ENCODE data around the gene NRXN3.

DNA sequence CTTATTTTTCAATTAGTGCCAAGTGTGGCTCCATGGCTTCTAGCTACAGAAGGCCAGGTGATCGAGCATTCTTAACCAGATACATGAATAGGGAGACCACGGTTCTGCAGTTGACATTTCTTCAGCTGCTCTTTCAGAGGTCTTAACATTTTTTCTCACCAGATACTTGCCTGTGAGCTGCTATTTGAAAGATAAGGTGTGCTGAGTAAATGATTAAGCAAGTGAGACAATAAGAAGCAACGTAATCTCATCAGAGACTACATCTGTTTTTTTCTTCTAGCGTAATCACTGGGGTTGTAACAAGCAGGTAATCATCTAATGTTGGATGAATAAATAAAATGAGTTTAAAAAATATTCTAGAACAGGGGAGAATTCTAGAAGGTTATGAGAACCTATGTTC, 1128.2 kb downstream of the NRXN3 start:
- no peak for TF ChIP-seq YY1 (tag by site-specific recombination; IDR thresholded peaks at IDR 0.05)
- TF ChIP-seq, protein P1, sequence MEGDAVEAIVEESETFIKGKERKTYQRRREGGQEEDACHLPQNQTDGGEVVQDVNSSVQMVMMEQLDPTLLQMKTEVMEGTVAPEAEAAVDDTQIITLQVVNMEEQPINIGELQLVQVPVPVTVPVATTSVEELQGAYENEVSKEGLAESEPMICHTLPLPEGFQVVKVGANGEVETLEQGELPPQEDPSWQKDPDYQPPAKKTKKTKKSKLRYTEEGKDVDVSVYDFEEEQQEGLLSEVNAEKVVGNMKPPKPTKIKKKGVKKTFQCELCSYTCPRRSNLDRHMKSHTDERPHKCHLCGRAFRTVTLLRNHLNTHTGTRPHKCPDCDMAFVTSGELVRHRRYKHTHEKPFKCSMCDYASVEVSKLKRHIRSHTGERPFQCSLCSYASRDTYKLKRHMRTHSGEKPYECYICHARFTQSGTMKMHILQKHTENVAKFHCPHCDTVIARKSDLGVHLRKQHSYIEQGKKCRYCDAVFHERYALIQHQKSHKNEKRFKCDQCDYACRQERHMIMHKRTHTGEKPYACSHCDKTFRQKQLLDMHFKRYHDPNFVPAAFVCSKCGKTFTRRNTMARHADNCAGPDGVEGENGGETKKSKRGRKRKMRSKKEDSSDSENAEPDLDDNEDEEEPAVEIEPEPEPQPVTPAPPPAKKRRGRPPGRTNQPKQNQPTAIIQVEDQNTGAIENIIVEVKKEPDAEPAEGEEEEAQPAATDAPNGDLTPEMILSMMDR (tag by site-specific recombination; IDR thresholded peaks at IDR 0.05) = no peak
- no peak for TF ChIP-seq ZNF112 (tag by site-specific recombination; IDR thresholded peaks at IDR 0.05)
- no peak for TF ChIP-seq ZNF394 (tag by site-specific recombination; IDR thresholded peaks at IDR 0.05; ENCODE audit: borderline replicate concordance)
- TF ChIP-seq, protein P2, sequence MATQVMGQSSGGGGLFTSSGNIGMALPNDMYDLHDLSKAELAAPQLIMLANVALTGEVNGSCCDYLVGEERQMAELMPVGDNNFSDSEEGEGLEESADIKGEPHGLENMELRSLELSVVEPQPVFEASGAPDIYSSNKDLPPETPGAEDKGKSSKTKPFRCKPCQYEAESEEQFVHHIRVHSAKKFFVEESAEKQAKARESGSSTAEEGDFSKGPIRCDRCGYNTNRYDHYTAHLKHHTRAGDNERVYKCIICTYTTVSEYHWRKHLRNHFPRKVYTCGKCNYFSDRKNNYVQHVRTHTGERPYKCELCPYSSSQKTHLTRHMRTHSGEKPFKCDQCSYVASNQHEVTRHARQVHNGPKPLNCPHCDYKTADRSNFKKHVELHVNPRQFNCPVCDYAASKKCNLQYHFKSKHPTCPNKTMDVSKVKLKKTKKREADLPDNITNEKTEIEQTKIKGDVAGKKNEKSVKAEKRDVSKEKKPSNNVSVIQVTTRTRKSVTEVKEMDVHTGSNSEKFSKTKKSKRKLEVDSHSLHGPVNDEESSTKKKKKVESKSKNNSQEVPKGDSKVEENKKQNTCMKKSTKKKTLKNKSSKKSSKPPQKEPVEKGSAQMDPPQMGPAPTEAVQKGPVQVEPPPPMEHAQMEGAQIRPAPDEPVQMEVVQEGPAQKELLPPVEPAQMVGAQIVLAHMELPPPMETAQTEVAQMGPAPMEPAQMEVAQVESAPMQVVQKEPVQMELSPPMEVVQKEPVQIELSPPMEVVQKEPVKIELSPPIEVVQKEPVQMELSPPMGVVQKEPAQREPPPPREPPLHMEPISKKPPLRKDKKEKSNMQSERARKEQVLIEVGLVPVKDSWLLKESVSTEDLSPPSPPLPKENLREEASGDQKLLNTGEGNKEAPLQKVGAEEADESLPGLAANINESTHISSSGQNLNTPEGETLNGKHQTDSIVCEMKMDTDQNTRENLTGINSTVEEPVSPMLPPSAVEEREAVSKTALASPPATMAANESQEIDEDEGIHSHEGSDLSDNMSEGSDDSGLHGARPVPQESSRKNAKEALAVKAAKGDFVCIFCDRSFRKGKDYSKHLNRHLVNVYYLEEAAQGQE (tag by site-specific recombination; IDR thresholded peaks at IDR 0.05) = no peak
- TF ChIP-seq SALL2 (tag by site-specific recombination; IDR thresholded peaks at IDR 0.05; ENCODE audit: borderline replicate concordance) = no peak
- no peak for TF ChIP-seq GLIS1 (tag by site-specific recombination; IDR thresholded peaks at IDR 0.05)
- no peak for TF ChIP-seq ZNF274 (IDR thresholded peaks at IDR 0.05; ENCODE audit: low read length)
- no peak for TF ChIP-seq ZNF274 (tag by site-specific recombination; IDR thresholded peaks at IDR 0.05; ENCODE audit: borderline replicate concordance)
